Stimulated activated CD8-positive, alpha-beta memory T cell treated with anti-CD3 and anti-CD28 coated beads, Interleukin-2, amount 100 ng/mL, for 48 hours (primary cell): ENCODE results near the gene SGSM2.

Experiments used
- DNase-seq, 2 donors: peaks; one replicate each; pipeline ENCODE4 v3.0.0-alpha.2; 2020; ENCODE audit warnings: low read depth in 2 of 2

Gene SGSM2

GRCh38 chr17:2369039-2369438 lies 31.7 kb downstream of the SGSM2 start:
- no peak for DNase-seq

GRCh38 chr17:2369551-2370210 lies 32.4 kb downstream of the SGSM2 start:
- DNase-seq, result no peak

GRCh38 chr17:2370211-2370589 lies 32.9 kb downstream of the SGSM2 start:
- no peak for DNase-seq

- DNase-seq, result no peak
Measured at GRCh38 chr17:2371183-2372130, 34.2 kb downstream of the SGSM2 start.

GRCh38 chr17:2372180-2372579 lies 34.9 kb downstream of the SGSM2 start:
- DNase-seq, result no peak

- DNase-seq, result no peak
Measured at GRCh38 chr17:2372681-2373080, 35.4 kb downstream of the SGSM2 start.

- no peak for DNase-seq
Measured at GRCh38 chr17:2373179-2373578, 35.9 kb downstream of the SGSM2 start.

GRCh38 chr17:2374549-2375285 lies 37.4 kb downstream of the SGSM2 start:
- no peak for DNase-seq

GRCh38 chr17:2375406-2375805 lies 38.1 kb downstream of the SGSM2 start:
- DNase-seq, result no peak

GRCh38 chr17:2376107-2376506 lies 38.8 kb downstream of the SGSM2 start:
- no peak for DNase-seq

GRCh38 chr17:2377659-2378058 lies 40.4 kb downstream of the SGSM2 start:
- DNase-seq, result no peak

GRCh38 chr17:2378905-2379304 lies 41.6 kb downstream of the SGSM2 start:
- no peak for DNase-seq

- DNase-seq, result no peak
Measured at GRCh38 chr17:2379489-2380225, 42.4 kb downstream of the SGSM2 start.

GRCh38 chr17:2380226-2380922 lies 43.1 kb downstream of the SGSM2 start:
- no peak for DNase-seq

GRCh38 chr17:2380950-2381649 lies 43.8 kb downstream of the SGSM2 start:
- DNase-seq, result no peak

GRCh38 chr17:2383628-2384167 lies 46.4 kb downstream of the SGSM2 start:
- DNase-seq, result no peak

- DNase-seq, result no peak
Measured at GRCh38 chr17:2384439-2385127, 47.3 kb downstream of the SGSM2 start.

- DNase-seq, result no peak
Measured at GRCh38 chr17:2385240-2386210, 48.2 kb downstream of the SGSM2 start.
